IPS-20b (cell line): ENCODE measurements around the gene DCP1A.
"Not testable (repeated sequence)": the region's sequence is repeated elsewhere in the genome, so short reads cannot be mapped to it uniquely, and the experiment has no call there.

Source experiments
- H3K27ac ChIP-seq: one replicate; pipeline ENCODE4 v1.5.1; 2013; ENCODE audit warnings: low read length
- H3K27me3 ChIP-seq: 2 replicates; pipeline ENCODE4 v1.6.1; 2013; ENCODE audit warnings: mild to moderate bottlenecking, low read length, inconsistent platforms; ENCODE audit not compliant: insufficient read depth
- H3K36me3 ChIP-seq: 2 replicates; pipeline ENCODE4 v1.6.1; 2013; ENCODE audit warnings: low read depth, mild to moderate bottlenecking, inconsistent platforms, low read length, moderate library complexity; ENCODE audit not compliant: insufficient read depth
- H3K4me1 ChIP-seq: 2 replicates; pipeline ENCODE4 v1.6.1; 2013; ENCODE audit warnings: mild to moderate bottlenecking, control low read depth, inconsistent platforms, low read length, moderate library complexity; ENCODE audit not compliant: insufficient read depth
- H3K4me3 ChIP-seq: 2 replicates; pipeline ENCODE4 v1.5.1; 2013; ENCODE audit warnings: mild to moderate bottlenecking, low read length, inconsistent platforms
- H3K9ac ChIP-seq: 2 replicates; pipeline ENCODE4 v1.6.1; 2013; ENCODE audit warnings: low read depth, mild to moderate bottlenecking, inconsistent platforms, low read length, moderate library complexity
- H3K9me3 ChIP-seq: 2 replicates; pipeline ENCODE4 v1.6.1; 2013; ENCODE audit warnings: mild to moderate bottlenecking, low read depth, low read length, inconsistent platforms; ENCODE audit not compliant: insufficient read depth

Gene DCP1A

DNA sequence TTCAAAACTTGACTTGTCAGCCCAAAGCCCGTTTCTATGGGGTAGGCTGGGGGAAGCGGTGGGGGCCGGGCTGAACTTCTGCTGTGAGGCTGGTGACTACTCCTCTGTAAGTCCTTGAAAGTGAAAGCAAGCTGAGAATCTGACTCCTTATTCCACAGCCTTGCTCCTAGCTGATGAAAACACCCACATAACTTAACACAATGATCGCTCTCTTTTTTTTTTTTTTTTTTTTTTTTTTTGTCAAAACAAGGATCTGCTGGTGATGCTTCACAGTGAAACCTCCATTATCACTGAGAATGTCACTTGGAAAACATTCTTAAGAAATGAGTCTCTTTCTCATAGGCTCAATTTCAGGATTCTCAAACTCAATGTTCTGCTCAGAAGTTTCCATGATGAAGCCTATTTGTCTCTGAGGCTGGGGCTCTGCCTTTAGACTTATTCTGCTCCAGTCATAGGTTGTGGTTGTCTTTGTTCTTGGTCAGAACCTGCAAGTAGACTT, 60.2 kb downstream of the DCP1A start:
- H3K4me3 ChIP-seq: peak overlapping the region; percentile 50; the same call in 1 of the 2 replicates
- peaks cover 30% of the 10 kb centered on the region for H3K4me1 ChIP-seq
- H3K27ac ChIP-seq: peak overlapping the region; percentile 70
- no peaks in the 10 kb centered on the region for H3K27me3 ChIP-seq
- H3K9ac ChIP-seq: peak overlapping the region; percentile 55; the same call in 1 of the 2 replicates
- no peaks in the 10 kb centered on the region for H3K9me3 ChIP-seq
- H3K36me3 ChIP-seq: peaks cover 43% of the 10 kb centered on the region

DNA sequence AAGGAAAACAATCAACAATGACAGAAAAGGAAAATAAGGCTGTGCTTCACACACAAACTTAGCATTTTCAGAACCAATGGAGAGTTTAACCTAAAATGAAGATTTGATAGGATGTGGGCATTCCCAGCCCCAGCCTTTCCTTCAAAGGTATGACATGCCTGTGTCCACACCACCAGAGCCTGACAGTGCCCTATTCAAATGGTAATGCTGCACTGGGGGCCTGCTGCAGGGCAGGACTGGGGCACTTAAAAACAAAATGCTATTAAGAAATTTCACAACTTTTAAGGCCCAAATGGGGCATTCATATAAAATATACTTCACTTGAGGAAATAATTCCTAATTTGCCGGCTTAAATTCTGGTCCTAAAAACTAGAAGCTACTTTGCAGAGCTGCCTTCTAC, 60.6 kb downstream of the DCP1A start:
- Histone ChIP-seq H3K9ac (peak overlapping the region; percentile 18; the same call in 1 of the 2 replicates), H3K36me3 (peaks cover 39% of the 10 kb centered on the region), H3K4me1 (peaks cover 30% of the 10 kb centered on the region), H3K4me3 (peak overlapping the region; percentile 50; the same call in 1 of the 2 replicates), H3K27ac (no peak overlapping the region), H3K27me3 (no peaks in the 10 kb centered on the region), H3K9me3 (no peaks in the 10 kb centered on the region)

DNA sequence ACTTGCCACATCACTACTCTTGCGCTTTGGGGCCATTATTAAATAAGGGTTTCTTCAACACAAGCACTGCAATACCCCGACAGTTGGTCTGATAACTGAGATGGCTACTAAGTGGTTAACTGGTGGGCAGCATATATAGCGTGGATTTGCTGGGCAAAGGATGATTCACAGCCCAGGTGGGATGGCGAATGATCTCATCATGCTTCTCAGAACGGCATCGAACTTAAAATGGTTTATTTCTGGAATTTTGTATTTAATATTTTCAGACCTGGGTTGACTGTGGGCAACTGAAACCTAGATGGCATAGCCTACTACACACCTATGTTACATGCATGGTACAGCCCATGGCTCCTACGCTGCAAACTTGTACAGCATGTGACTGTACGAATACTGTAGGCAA, 64.8 kb downstream of the DCP1A start:
- Histone ChIP-seq H3K4me3 (no peak overlapping the region), H3K36me3 (peaks cover 27% of the 10 kb centered on the region), H3K9ac (no peak overlapping the region), H3K27me3 (no peaks in the 10 kb centered on the region), H3K4me1 (peaks cover 20% of the 10 kb centered on the region), H3K27ac (no peak overlapping the region), H3K9me3 (no peaks in the 10 kb centered on the region)

DNA sequence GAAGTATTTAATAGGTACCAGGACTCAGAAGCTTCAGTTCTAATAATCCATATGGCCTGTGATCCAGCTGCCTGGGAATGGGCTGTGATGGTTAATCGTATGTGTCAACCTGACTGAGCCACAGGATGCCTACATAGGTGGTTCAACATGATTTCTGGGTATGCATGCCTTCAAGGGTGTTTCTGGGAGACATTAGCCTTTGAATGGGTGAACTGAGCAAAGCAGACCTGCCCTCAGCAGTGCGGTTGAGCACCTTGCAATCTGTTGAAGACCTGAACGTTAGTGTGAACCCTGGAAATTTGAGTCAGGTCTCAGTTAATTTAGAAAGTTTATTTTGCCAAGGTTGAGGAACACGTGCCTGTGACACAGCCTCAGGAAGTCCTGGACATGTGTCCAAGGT, 68.7 kb downstream of the DCP1A start:
- Histone ChIP-seq H3K36me3 (peaks cover 9% of the 10 kb centered on the region), H3K27ac (no peak overlapping the region), H3K9ac (no peak overlapping the region), H3K4me3 (no peak overlapping the region), H3K9me3 (no peaks in the 10 kb centered on the region), H3K27me3 (no peaks in the 10 kb centered on the region), H3K4me1 (no peaks in the 10 kb centered on the region; the same call in 1 of the 2 replicates)

DNA sequence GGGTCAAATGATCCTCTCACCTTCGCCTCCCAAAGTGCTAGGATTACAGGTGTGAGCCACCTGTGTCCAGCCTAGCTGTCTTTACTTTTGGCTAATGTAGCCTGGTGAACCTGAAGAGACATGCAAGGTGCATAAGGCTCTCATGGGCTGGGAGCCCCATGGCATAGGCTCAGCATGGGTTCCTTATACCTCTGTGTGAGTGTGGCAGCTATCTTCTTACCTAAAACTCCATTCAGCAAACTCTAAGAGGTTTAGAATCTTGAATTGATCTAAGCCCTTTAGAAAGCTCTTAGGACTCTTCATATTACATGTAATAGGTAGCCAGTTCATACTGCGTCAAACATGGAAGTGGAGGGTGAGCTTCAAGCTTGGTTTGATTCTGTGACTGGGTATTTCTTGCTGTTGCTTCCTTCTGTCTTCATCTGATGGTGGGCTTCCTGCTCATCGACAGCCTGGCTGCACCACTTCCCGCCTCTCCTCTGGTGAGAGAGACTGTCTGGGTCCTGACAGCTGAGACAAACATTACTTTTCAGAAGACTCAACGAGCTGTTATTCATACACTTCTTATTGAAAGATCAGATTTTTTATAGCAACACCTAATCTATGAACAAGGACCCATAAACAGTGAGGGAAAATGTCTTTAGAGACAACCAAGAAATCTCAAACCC, 72.3 kb downstream of the DCP1A start:
- no peak overlapping the region for H3K9ac ChIP-seq
- H3K27me3 ChIP-seq: no peaks in the 10 kb centered on the region
- no peak overlapping the region for H3K27ac ChIP-seq
- H3K4me1 ChIP-seq: peaks cover 6% of the 10 kb centered on the region; the same call in 1 of the 2 replicates
- no peak overlapping the region for H3K4me3 ChIP-seq
- no peaks in the 10 kb centered on the region for H3K9me3 ChIP-seq
- H3K36me3 ChIP-seq: no peaks in the 10 kb centered on the region

DNA sequence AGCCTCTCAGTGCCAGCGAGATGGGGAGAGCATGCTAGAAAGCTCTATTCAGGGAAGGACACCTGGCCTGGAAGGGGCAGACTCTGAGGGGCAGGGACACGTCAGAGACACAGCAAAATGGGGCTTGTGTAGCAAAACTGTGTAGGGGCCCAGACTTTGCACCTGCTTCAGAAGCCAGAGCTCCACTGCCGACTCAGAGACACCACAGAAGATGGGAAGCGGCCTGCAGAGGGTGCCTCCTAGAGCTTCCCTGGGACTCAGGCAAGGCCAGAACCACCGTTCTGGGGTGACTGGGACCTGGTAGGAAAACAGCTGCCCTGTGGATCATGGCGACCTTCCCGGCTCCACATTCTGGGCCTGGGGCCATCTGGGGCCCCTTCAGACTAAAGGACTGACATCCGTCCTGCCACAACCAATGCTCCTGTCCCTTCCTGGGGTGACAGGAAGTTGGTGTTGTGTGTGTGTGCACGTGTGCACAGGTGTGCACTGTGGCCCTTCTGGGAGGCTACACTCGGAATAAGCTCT, 74.1 kb downstream of the DCP1A start:
- Histone ChIP-seq H3K9me3 (no peaks in the 10 kb centered on the region), H3K4me1 (peaks cover 6% of the 10 kb centered on the region; the same call in 1 of the 2 replicates), H3K4me3 (no peak overlapping the region), H3K27ac (no peak overlapping the region), H3K36me3 (no peaks in the 10 kb centered on the region), H3K27me3 (no peaks in the 10 kb centered on the region), H3K9ac (no peak overlapping the region)

DNA sequence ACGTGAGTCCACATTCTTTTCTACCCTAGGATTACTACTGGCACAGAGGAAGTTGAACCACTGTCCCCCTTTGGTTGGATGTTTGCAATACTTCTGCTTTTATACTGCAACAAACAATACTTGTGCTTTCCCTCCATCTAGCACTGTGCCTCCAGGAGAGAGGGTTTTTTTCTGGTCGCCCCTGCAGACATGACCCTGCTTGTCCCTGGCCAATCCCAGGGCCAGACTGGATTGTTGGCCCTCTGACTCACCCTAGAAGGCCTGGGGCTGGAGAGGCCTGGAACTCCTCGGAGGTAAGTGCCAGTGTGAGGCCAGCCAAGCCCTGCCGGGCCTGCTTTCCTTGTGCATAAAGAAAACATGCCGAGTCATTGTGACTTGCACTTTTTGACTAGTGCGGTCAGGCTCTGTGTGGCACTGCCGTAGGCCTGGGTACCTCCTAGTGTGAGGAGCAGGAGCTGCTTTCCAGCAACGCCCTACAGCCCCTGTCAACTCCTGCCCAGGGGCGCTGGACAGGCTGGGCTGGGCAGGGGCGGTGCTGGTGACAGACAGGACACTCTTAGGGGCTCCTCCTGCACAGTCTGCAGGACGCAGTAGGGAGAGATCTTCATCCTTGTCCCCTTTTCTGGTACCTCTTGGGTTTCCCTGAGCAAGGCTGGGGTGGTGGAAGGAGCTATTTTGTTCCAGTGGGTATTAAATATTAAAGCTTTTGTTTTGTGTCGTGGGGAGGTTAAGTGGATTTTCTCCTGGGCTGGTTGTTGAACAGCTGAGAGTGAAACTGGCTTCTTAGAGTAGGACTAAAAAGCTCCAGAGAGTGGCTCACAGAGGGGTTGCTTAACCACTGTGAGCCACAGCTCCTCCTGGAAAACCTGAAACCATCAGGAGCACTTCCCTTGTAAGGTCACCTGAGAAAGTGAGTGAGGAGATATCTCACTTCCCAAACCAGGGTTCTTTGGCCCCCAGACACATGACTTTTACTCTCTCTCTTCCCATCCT, 77.2 kb downstream of the DCP1A start:
- Histone ChIP-seq H3K27ac (peak overlapping the region; percentile 45), H3K4me3 (no peak overlapping the region), H3K9me3 (no peaks in the 10 kb centered on the region), H3K36me3 (no peaks in the 10 kb centered on the region), H3K4me1 (peaks cover 6% of the 10 kb centered on the region; the same call in 1 of the 2 replicates), H3K27me3 (no peaks in the 10 kb centered on the region), H3K9ac (peak overlapping the region; percentile 38)

DNA sequence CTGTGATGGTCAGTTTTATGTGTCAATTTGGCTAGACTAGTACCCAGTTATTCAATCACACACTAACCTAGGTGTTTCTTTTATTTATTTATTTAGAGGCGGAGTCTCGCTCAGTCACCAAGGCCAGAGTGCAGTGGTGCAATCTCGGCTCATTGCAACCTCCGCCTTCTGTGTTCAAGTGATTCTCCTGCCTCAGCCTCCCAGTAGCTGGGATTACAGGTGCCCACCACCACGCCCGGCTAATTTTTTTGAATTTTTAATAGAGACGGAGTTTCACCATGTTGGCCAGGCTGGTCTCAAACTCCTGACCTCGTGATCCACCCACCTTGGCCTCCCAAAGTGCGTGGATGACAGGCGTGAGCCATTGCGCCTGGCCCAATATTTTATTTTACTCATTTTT, 78.2 kb downstream of the DCP1A start:
- Histone ChIP-seq H3K9ac (peak overlapping the region; percentile 38; the same call in 1 of the 2 replicates), H3K27ac (peak overlapping the region; percentile 45)
- not testable (repeated sequence) for H3K4me3 ChIP-seq, H3K27me3 ChIP-seq, H3K9me3 ChIP-seq, H3K4me1 ChIP-seq, H3K36me3 ChIP-seq

DNA sequence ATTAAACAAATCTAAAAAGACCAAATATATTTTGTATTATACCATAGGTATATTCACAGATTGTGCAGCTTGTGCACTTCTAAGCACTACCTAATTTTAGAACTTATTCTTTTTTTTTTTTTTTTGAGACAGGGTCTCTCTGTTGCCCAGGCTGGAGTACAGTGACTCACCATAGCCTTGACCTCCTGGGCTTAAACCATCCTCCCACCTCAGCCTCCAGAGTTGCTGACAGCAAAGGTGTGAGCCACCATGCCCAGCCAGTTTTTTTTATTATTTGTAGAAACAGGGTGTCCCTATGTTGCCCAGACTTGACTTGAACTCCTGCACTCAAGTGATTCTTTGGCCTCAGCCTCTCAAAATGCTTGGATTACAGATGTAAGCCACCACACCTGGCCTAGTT, 79.6 kb downstream of the DCP1A start:
- Histone ChIP-seq H3K27ac (no peak overlapping the region), H3K4me1 (peaks cover 6% of the 10 kb centered on the region; the same call in 1 of the 2 replicates), H3K9me3 (no peaks in the 10 kb centered on the region), H3K9ac (no peak overlapping the region), H3K36me3 (no peaks in the 10 kb centered on the region), H3K27me3 (no peaks in the 10 kb centered on the region), H3K4me3 (no peak overlapping the region)

DNA sequence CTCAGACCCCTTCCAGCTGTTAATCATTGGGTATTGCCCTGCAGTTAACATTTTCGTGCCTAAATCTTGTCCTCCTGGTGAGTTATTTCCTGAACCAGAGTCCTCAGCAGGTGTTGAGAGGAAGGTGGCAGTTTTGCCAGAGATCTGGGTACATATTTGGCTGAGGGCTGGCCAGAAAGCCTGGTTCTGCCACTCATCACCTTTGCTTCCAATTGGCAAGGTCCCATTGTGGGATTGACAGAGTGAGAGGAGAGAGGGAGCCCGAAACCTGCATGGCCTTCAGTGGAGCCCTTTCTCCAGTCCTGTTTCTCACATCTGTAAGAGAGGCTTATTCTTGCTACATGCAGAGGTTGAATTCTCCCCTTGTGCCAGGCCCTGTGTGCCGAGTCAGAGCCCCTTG, 82.6 kb downstream of the DCP1A start:
- Histone ChIP-seq H3K4me3 (no peak overlapping the region), H3K27me3 (no peaks in the 10 kb centered on the region), H3K36me3 (no peaks in the 10 kb centered on the region), H3K9ac (no peak overlapping the region; the same call in 1 of the 2 replicates), H3K27ac (no peak overlapping the region), H3K4me1 (peaks cover 7% of the 10 kb centered on the region), H3K9me3 (no peaks in the 10 kb centered on the region)

DNA sequence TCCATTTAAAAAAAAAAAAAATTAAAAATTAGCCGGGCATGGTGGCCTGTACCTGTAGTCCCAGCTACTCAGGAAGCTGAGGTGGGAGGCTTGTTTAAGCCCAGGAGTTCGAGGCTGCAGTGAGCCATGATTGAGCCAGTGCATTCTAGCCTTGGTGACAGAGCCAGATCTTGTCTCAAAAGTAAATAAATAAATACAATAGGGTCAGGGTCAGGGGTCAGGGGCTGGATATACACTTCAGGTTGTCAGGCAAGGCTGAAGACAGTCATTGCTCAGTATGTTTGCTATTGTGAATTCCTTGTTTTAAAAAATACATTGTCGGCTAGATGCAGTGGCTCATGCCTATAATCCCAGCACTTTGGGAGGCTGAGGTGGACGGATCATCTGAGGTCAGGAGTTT, 83.4 kb downstream of the DCP1A start:
- H3K27me3 ChIP-seq: no peaks in the 10 kb centered on the region
- H3K9ac ChIP-seq: no peak overlapping the region
- no peaks in the 10 kb centered on the region for H3K9me3 ChIP-seq
- H3K4me3 ChIP-seq: no peak overlapping the region
- H3K36me3 ChIP-seq: no peaks in the 10 kb centered on the region
- H3K27ac ChIP-seq: no peak overlapping the region
- peaks cover 15% of the 10 kb centered on the region for H3K4me1 ChIP-seq
